Heart left ventricle (tissue), 13 donors: ENCODE measurements around the gene SYTL2.
A peak's percentile ranks its signal among the peaks of the same experiment; 100 is the strongest.

ENCODE experiments used
- CTCF ChIP-seq, 12 donors: fragments of 200-600 bp; sonication (generic) in 4 of 12; IDR thresholded peaks; one replicate each; pipeline versions ENCODE4 v1.5.0 to v1.8.0; 2018 to 2022; ENCODE audit warnings: antibody characterized with exemption in 12 of 12, mild to moderate bottlenecking in 5 of 12
- POLR2A ChIP-seq, 2 donors: fragments of 450-650 bp; IDR thresholded peaks; one replicate each; pipeline ENCODE4 v1.6.1; 2017; ENCODE audit warnings: antibody characterized with exemption in 2 of 2, mild to moderate bottlenecking in 2 of 2, moderate library complexity in 2 of 2
- donor health status: ischemic (EF 13 %, LVEDD 7.1; RV severe dilation, severe dysfunction).
- donor health status: DM: no; HTN: yes; CAD: no.
- donor health status: DM: no; HTN: no; CAD: no.
- donor health status: ischemic (EF 25% LVEDD 6.9; RV normal size, moderate dysfunction).
- donor health status: ischemic (EF 25% LVEDD 5.7; RV mildly dilated, moderate dysfunction).
- donor health status: ischemic (EF 35%, LVEDD 5.7; RV mildly dilated, moderate dysfunction).
- donor health status: nonischemic (EF 11% LVEDD 7.7; RV severe dilation, severe dysfunction).
- donor health status: DM: yes; HTN: yes; CAD: no.
- donor health status: PGD.
- donor health status: ischemic (EF 29% LVEDD 5.4; RV normal size, mild dysfunction).
- donor health status: nonischemic (EF 23%, LVEDD 6.1; RV moderate dilation, normal function).

GRCh38 chr11:85664615-85665481, 146.1 kb downstream of the SYTL2 start, which contains the start of gene CREBZF:
- TF ChIP-seq POLR2A (IDR thresholded peaks at IDR 0.05) (peak in 1 of 2 donors; percentile 95), CTCF (IDR thresholded peaks at IDR 0.05) (no peak)
